ENCODE data around the gene SLC12A2.

GRCh38 chr5:128199611-128200010 is 116.0 kb downstream of the SLC12A2 start:
- TF ChIP-seq CTCF (IDR thresholded peaks at IDR 0.05; ENCODE audit: low read length) (no peak), EZH2 (IDR thresholded peaks at IDR 0.05; ENCODE audit: borderline replicate concordance, low read length) (no peak)

All from OCI-LY1 (cell line).